Ishikawa (cell line): ENCODE measurements around the gene GOSR1.

Source experiments
- CREB1 ChIP-seq: IDR thresholded peaks from 2 replicates; pipeline ENCODE4 v1.6.1; 2012; ENCODE audit warnings: low read depth
- EP300 ChIP-seq: IDR thresholded peaks from 2 replicates; pipeline ENCODE4 v1.6.1; 2012; ENCODE audit warnings: borderline replicate concordance
- FOXM1 ChIP-seq: IDR thresholded peaks from 2 replicates; pipeline ENCODE4 v1.6.1; 2012; ENCODE audit warnings: low read depth, borderline replicate concordance
- NFIC ChIP-seq: IDR thresholded peaks from 2 replicates; pipeline ENCODE4 v1.6.1; 2012
- REST ChIP-seq: IDR thresholded peaks from 2 replicates; pipeline ENCODE4 v1.6.1; 2012; ENCODE audit warnings: low read depth, mild to moderate bottlenecking
- TAF1 ChIP-seq: IDR thresholded peaks from 2 replicates; pipeline ENCODE4 v1.6.1; 2012; ENCODE audit warnings: low read depth, mild to moderate bottlenecking
- TCF12 ChIP-seq: IDR thresholded peaks from 2 replicates; pipeline ENCODE4 v1.6.1; 2012; ENCODE audit warnings: low read depth
- YY1 ChIP-seq: IDR thresholded peaks from 2 replicates; pipeline ENCODE4 v1.6.1; 2012; ENCODE audit warnings: low read depth
- TF ChIP-seq, protein P1 (sequence below): IDR thresholded peaks from 2 replicates; pipeline ENCODE4 v1.6.1; 2012
- TF ChIP-seq, protein P2 (sequence below): IDR thresholded peaks from 2 replicates; pipeline ENCODE4 v1.6.1; 2012

GRCh38 chr17:30454635-30455034 is 22.6 kb upstream of the GOSR1 start:
- TF ChIP-seq FOXM1 (no peak), YY1 (no peak), EP300 (no peak), TCF12 (no peak), REST (no peak), CREB1 (no peak), NFIC (no peak), TAF1 (no peak)
- TF ChIP-seq, protein P1, sequence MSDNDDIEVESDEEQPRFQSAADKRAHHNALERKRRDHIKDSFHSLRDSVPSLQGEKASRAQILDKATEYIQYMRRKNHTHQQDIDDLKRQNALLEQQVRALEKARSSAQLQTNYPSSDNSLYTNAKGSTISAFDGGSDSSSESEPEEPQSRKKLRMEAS, result no peak
- TF ChIP-seq, protein P2, sequence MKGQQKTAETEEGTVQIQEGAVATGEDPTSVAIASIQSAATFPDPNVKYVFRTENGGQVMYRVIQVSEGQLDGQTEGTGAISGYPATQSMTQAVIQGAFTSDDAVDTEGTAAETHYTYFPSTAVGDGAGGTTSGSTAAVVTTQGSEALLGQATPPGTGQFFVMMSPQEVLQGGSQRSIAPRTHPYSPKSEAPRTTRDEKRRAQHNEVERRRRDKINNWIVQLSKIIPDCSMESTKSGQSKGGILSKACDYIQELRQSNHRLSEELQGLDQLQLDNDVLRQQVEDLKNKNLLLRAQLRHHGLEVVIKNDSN, result no peak
